Hypothalamus (tissue), 51 donors: ENCODE results near the gene SMCO2.

ENCODE experiments used
- DNase-seq, 51 donors: peaks; one replicate each; lab custom pipeline; 2025; lab: John Stamatoyannopoulos, UW

The SMCO2 gene

DNA sequence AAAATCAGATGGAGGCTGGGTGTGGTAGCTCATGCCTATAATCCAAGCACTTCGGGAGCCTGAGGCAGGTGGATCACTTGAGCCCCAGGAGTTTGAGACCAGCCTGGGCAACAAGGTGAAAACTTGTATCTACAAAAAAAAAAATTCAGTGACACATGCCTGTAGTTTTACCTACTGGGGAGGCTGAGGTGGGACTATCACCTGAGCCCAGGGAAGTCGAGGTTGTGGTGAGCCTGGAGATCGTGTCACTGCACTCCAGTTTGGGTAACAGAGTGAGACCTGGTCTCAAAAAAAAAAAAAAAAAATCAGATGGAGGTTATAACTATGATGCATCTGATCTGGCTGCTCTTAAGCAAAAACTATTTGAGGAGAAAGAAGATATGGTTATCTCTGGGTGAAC lies 50.9 kb downstream of the SMCO2 start:
- no peak for DNase-seq

DNA sequence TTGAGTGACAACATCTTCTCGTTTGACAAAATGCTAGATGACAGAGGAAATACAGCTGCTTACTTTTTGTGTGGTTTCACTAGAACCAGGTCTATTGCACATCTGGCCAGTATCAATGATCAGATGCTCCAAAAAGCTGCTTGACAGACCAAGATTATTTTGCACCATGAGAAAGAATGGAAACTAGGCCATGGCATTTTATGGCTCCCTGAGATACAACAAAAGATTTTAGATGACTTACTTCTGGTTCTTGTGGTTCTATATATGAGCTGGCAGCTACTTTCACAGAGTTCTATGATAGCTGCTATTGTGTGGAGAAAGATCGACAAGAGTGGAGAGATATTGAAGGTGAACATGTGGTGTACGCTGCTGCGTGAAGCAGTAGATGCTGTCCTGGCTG lies 51.6 kb downstream of the SMCO2 start:
- DNase-seq = no peak

DNA sequence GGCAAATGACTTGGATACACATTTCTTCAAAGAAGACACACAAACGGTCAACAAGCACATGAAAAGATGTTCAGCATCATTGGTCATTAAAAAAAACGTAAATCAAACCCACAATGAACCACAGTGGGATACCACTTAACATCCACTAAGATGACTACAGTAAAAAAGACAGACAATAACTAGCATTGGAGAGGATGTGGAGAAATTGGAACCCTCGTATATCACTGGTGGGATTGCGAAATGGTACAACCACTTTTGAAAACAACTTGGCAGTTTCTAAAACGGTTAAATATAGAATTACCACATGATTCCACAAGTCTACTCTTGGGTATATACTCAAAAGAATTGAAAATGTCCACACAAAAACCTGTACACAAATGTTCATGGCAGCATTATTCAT lies 52.2 kb downstream of the SMCO2 start:
- DNase-seq = no peak

DNA sequence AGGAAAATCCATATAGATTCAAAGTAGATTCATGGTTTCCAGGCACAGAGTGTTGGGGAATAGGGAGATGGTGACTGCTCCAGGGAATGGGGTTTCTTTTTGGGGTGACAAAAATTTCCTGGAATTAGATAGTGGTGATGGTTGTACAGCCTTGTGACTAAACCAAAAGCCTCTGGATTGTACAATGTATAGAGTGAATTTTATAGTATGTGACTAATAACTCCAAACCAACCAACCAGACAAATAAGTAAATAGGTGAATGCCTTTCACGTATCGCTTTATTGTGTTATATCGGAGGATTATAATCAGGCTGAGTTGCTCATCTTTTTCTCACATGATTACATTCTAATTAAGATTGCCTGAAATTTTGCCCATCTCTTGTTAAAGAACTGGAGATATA lies 52.8 kb downstream of the SMCO2 start:
- DNase-seq = no peak

DNA sequence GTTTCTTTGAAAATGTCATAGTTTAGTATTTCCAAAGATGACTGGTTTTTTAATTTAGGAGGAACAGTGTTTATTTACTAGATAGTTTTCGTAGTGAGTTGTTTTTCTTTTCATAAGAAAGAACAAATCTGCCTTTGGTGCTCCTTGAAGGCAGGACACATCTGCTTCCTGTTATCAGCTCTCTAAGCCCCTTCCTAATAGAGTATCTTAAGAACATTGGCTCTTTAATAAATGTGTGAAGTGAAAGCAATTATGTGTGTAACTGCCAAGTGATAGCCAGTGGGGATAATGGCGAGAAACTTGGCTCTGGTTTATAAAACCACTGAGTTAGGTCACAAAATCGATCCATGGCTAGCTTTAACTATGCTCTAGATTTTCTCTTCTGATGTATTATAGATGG lies 54.0 kb downstream of the SMCO2 start:
- no peak for DNase-seq

DNA sequence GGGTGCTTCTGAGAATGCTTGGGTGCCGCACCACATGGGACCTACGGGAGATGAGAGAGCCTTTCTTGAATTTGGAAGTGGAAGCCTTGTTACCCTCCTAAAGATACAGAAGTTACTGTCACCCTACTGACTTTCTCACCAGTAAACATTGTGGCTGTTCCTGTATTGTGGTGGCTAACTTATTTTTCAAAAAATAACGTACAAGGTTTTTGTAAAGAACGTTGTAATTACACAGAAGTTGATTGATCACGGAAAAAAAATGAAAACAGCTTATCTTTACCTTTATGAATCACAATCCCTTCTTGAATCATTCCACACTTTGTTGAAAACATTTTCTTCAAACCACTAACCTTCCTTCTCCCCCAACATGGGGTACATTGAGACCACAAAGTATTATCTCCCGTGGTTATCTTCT lies 55.5 kb downstream of the SMCO2 start:
- no peak for DNase-seq

DNA sequence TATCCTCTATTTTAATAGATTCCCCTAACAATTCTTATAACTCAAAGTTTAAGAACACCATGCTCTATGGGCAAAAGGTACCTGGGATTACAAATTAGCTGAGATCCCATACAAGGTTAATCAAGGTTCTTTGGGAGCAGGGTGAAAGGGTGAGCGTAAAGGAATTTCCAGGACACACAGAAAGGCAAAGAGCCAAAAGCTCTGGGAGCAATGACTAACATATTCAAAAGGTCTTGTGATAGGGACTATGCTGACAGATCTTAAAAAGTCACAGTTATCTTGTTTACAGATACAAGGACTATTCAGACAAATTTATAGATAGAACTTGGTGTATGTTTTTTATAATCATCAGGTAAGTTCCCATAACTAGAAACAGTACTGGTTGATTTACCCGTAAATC lies 58.0 kb downstream of the SMCO2 start:
- no peak for DNase-seq

DNA sequence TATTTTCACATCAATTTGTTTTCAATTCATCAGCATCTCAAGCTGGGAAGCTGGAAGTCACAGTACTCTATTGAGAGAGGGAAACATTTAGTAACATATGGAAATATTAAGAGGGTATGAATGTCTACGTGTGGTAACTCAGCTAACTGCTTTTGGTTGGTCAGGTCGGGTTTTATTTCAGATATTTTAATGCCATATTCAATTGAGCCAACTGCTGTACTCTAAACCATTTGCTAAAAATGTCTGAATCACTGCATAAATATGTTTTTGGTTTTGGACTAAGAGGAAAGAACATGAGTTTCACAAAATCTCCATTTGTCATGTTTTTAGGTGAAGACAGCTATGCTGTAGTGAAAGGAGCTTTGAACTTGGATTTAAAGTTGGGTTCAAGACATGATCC lies 58.6 kb downstream of the SMCO2 start:
- no peak for DNase-seq

DNA sequence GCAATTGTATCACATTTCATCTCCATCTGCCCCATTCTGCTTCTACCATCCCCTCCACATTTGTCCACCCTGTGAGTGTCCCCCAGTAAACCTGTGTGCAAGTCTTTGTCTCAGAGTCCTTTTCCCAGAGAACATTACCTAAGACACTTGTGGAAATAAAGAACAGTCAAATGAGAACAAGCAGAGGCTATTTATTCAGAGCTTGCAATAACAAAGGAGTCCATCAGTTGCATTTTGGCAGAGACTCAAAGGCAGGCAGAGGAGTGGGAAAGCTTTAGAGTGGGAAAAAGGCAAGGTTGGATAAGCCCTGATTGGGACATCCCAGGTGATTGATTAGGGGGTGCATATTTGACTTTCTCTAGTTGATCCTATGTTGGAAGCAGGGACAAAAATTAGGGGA lies 59.2 kb downstream of the SMCO2 start:
- no peak for DNase-seq

DNA sequence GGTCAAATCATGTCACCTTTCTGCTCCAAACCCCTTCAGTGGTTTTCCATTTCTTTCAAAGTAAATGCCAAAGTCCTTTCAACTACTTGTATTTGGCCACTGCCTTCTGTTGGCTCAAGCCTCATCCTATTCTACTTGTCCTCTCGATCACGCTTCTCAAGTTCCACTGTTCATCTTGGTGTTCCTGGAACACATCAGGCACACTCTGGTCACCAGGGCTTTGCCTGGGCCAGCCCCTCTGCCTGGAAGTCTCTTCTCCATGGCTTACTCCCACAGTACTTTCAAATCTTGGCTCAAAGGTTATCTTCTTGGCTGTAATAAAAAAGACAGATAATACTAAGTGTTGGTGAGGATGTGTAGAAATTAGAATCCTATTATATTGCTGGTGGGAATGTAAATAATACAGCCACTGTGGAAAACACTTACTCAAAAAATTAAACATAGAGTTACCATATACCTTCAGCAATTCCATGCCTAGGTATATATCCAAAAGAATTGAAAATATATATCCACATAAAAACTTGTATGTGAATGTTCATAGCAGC lies 60.2 kb downstream of the SMCO2 start:
- DNase-seq = no peak

DNA sequence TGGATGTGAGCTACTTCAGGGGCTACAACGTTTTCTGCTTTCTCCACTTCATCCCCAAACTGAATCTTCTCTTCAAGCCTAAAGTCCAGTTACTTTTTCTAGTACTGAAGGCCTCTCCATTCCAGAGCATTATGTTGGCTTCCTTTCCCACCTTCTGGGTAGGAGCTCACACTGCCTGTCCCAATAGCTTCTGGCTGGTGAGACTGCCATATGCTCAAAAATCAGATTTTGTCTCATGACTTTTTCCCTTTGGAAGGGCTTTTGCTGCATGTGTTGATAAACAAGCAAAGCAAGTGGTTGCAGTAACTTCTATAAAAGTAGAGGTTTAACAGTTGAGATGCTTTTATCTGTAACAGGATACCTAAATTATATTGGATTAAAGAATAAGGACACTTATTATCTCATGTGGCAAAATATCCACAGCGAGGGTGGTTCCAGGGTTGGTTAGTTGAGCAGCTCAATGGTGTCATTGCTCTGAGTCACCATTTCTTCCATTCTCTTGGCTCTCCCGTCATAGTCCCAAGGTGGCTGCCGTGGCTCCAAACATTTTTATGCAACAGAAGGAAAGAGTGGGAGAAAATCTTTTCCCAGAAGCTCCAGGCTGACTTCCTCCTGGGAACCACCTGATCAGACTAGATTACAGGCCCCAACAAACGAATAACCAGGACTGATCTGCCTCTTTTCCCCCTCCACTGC lies 62.3 kb downstream of the SMCO2 start:
- DNase-seq = peak in 1 of 51 donors; percentile 19

DNA sequence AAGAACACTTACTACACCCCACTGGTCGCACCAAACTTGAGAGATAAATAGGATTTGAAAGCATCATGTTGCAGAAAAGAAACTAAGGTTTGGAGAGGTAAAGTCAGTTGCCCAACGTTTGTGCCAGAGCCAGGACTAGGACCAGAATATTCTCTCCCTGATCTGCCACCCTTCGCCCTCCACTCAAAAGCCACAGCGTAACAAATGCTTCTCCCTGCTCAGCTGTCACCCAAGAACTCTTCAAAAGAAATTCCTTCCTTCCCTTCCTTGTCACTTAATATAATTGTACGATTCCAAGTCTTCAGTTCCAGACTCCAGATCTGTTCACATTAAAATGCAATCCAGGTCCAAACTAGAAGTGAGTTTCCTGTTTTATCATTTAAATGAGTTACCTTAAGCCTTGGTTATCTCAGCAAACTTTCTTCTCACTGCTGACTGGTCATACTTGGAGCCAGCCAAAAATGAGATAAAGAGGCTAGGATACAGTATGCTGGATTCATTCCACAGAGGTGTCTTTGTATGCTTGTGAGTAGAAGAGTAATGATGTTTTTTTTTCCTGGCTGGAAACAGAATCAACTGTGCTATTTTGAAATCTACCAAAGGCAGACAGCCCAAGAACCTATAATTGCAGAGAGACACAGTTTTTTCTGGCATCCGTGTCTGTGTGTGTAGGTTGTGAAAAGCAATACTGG lies 64.6 kb downstream of the SMCO2 start:
- no peak for DNase-seq

DNA sequence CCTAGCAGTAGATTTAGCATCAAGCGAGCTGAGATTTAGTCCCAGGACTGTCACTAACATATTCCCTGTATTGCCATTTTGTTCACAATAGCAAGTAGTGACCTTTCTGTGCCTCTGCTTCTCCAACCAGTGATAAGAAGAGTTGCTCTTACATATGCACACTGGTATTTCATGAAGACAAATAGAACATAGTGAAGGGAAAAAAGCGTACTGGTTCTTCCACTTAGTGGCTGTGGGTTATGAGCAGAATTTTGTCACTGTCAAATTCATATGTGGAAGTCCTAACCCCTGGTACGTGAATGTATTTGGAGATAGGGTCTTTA lies 65.1 kb downstream of the SMCO2 start:
- DNase-seq = no peak

DNA sequence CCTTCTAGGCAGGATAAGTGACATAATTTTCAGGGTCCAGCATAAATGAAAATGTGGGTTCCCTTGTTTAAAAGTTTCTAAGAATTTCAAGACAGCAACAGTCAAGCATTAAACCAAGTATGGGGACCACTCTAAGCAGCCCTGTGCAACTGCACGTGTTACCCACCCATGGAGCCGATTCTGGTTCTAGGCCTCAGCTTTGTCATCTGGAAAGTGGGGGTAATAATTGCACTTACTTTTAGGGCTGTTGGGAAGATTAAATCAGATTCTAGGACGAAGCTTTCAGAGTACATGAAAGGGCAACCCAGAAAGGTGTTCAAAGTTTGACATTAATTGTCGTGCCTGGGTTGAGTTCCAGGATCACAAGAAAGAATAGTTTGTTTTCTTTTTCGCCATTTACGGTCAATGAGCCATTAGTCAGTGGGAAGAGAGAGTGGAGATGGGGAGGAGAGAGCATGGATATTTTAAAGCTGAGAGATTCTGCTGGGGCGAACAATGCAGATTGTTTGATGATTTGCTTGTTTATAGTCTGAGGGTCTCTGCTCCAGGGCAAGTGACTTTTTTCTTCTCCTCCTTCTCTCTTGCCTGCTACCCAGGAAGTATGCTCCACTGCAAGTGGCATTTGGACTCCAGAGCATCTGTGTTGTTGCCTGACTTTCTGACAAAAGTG lies 66.8 kb downstream of the SMCO2 start:
- no peak for DNase-seq

DNA sequence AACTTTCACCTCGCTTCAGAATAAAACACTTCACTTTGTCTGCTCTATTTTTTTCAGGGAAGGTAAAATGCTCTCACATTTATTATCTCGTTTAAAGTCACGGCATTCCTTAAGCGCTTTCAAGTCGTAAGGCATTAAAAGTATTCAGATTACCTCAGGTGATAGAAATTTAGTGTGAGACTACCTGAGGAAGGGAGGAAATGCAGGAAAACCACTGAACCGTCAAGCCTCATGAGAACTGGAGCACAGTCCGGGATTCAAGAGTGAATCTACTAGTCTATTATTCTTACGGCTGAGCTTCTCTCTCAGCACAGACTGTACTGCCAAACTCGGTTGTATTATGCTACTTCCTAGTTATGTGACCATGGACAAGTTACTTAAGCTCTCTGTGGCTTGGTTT lies 69.1 kb downstream of the SMCO2 start:
- no peak for DNase-seq

DNA sequence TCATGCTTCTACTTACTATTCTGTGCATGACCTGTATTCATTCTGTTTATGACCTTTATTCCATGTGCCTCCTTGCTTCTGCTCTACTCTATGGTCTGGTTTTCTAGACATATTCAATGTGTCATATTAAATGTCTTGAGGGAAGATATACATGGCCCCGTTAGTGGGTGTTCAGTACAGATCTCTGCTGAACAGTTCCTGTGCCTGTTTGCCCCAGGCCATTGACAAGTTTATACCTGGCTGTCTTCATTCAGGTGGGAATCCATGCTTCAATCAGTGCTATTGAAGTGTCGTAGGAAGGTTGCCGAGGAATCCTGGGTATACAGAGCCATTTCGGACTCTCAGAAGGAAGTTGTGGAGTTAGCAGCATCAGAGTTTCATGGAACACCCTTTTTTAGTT lies 70.1 kb downstream of the SMCO2 start:
- DNase-seq = no peak

DNA sequence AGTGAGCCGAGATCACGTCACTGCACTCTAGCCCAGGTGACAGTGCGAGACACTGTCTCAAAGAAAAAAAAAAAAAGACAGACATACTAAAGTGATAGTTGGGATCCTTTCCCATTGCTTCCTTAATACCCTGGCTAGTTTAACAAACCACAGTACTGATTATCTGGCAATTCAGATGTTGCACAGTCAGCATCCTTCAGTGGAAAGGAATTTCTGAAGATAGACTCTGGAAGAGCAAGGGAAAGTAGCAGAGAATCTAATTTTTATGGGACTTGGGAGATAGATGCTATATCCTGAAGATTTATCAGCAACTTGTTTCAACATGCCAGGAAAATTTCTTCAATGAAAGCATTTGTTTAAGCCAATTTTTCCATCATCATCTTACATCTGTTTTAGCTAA lies 71.0 kb downstream of the SMCO2 start:
- no peak for DNase-seq

DNA sequence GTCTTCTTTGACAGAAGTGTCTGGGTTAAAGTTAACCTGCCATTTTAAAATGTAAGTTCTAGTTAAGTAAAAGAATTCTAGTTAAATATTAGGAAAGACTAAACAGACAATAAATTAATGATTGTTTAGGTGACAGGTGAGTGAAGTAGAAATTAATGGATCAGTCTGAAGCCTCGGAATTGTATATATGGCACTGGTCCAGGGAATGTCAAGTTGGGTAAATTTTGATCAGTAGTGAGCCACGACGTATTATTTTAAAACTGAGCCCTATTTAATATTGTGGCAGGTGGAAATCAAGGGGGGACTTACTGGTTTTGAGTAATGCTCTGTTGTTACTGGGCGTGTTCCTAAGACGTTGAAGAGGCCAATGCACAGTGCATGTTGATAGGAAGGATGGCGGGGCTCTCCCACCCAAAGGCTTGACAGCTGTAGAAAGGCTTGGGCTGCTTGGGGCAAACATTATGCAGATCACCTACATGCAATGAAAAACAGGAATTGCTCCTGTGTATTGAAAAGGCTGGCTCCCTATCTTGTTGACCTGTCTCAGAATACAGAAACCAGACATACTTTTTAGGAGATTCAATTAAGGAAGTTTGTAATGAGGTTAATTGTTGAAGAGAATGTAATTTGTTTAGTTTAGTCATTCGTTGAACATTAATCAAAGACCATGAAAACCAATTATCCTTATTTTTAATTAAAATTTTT lies 71.6 kb downstream of the SMCO2 start:
- DNase-seq = no peak

DNA sequence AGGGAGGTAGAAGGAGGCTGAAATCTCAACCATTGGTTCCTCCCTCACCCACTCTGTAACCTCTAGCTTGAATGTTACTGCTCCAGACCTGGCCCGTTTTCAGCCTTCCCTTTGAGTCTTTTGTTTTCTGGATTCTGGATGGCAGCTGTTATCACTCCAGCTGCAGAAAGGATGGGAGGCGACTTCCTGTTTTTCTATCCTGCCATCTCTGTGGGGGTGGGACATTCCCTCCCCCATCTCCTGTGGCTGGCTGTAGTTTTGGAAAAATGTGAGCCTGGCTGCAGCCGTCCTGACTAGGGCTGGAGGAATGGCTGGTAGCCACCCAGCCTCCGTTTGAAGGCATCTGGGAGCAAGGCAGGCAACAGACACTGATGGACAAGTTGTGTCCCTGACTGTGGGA lies 74.5 kb downstream of the SMCO2 start:
- DNase-seq = peak in 2 of 51 donors; percentile 10 to 15

DNA sequence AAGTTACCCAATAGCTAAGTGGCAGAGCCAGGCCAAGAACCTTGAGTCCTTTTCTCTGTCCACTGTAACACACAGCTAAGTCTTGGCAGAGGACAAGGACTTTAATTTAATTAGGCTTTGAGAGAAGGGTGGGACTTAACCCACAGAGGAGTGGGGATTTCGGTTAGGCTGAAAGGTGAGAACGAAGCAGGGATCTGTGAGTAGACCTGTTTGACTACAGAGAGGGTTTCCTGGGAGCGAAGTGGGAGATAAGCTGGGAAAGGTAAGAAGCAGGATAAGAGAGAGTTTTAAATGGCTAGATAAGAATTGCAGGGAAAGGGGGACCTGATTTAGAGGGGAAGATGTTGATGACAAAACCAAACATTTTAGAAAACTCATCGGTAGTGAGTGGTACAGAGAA lies 75.4 kb downstream of the SMCO2 start:
- no peak for DNase-seq

DNA sequence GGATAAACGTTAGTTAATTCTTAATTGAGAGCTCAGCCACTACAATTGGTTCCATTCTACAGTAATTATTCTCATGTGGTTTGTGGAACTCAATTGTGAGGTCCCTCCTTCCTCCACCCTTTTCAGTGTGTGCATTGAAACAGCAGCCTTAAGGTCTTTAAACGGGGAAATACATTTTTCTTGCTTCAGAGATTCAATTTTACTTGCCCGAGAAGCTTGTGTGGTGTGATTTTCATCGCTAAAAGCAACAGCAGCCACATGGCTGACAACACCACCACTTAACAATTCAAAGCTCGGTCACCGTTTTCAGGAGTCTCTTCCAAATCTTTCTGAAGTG lies 76.7 kb downstream of the SMCO2 start:
- DNase-seq = peak in 2 of 51 donors; percentile 44 to 58
